Mesothelial cell of epicardium (in vitro differentiated cells): ENCODE measurements around the gene TNFAIP8. TPM values are rescaled to one million over a fixed set of nuclear protein-coding genes. Genes with fewer than 3 reads are reported as not detected.
A peak's percentile ranks its signal among the peaks of the same experiment; 100 is the strongest.

Experiments used
- DNase-seq, 2 experiments: peaks; one replicate each; pipeline ENCODE4 v3.0.0; 2021; ENCODE audit warnings: low spot score in 2 of 2; ENCODE audit not compliant: unreplicated experiment in 2 of 2
- H3K27ac Mint-ChIP-seq: 2 replicates; pipeline ENCODE4 v1.8.0; 2021; ENCODE audit warnings: mixed read lengths
- H3K27me3 Mint-ChIP-seq: 2 replicates; pipeline ENCODE4 v1.8.0; 2021; ENCODE audit warnings: low read depth, mixed read lengths
- H3K36me3 Mint-ChIP-seq: 2 replicates; pipeline ENCODE4 v1.8.0; 2021; ENCODE audit warnings: mixed read lengths
- H3K4me1 Mint-ChIP-seq: 2 replicates; pipeline ENCODE4 v1.8.0; 2021; ENCODE audit warnings: mixed read lengths
- H3K4me3 Mint-ChIP-seq: 2 replicates; pipeline ENCODE4 v1.8.0; 2021; ENCODE audit warnings: mild to moderate bottlenecking, moderate library complexity, mixed read lengths
- H3K9me3 Mint-ChIP-seq: 2 replicates; pipeline ENCODE4 v1.8.0; 2021; ENCODE audit warnings: mixed read lengths
- total RNA-seq: library from RNA; stranded (reverse); gene quantifications from 3 replicates; pipeline ENCODE4 v1.2.1, GENCODE V29; 2021
- TF ChIP-seq, protein P1 (sequence below): fragments of 200-600 bp; sonication (generic); IDR thresholded peaks from one replicate; pipeline ENCODE4 v1.5.0; 2021; ENCODE audit warnings: antibody characterized with exemption; ENCODE audit not compliant: unreplicated experiment

TNFAIP8 gene
- total RNA-seq, 1 donor from 2014 or later, result 26.5 TPM

- Mint-ChIP-seq H3K27ac (peak overlapping the region; percentile 52), H3K9me3 (no peaks in the 10 kb centered on the region), H3K27me3 (no peaks in the 10 kb centered on the region), H3K4me3 (no peak overlapping the region), H3K36me3 (no peaks in the 10 kb centered on the region), H3K4me1 (peaks cover 39% of the 10 kb centered on the region)
- no peak for DNase-seq
- TF ChIP-seq, protein P1, sequence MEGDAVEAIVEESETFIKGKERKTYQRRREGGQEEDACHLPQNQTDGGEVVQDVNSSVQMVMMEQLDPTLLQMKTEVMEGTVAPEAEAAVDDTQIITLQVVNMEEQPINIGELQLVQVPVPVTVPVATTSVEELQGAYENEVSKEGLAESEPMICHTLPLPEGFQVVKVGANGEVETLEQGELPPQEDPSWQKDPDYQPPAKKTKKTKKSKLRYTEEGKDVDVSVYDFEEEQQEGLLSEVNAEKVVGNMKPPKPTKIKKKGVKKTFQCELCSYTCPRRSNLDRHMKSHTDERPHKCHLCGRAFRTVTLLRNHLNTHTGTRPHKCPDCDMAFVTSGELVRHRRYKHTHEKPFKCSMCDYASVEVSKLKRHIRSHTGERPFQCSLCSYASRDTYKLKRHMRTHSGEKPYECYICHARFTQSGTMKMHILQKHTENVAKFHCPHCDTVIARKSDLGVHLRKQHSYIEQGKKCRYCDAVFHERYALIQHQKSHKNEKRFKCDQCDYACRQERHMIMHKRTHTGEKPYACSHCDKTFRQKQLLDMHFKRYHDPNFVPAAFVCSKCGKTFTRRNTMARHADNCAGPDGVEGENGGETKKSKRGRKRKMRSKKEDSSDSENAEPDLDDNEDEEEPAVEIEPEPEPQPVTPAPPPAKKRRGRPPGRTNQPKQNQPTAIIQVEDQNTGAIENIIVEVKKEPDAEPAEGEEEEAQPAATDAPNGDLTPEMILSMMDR, result no peak
Observed at GRCh38 chr5:119322948-119323537, 32.8 kb upstream of the TNFAIP8 start.

DNA sequence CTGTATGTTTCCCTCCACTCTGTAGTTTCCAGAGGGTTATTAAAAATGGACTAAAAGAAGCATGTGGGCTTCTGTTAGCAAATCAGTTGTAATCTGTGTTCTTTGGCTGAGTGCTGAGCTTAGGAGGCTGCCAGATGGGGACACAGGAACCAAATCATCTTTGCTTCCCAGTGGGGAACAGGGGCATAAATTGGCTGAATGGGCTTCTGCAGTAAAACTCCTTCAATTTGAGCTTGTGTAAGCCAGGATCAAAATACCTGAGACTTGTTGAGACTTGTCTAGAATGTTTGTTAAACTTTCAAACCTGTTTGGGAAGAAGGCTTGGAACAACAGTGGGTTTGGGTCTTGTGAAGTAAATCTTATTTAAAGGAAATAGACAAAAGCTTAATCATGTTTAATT lies 32.2 kb upstream of the TNFAIP8 start:
- peaks cover 45% of the 10 kb centered on the region for H3K4me1 Mint-ChIP-seq
- H3K27me3 Mint-ChIP-seq, result no peaks in the 10 kb centered on the region

GRCh38 chr5:119324842-119325241 lies 31.0 kb upstream of the TNFAIP8 start:
- TF ChIP-seq, protein P1, result no peak
- DNase-seq, result no peak
- no peak overlapping the region for H3K27ac Mint-ChIP-seq
- H3K9me3 Mint-ChIP-seq, result no peaks in the 10 kb centered on the region
- H3K27me3 Mint-ChIP-seq, result no peaks in the 10 kb centered on the region
- no peaks in the 10 kb centered on the region for H3K36me3 Mint-ChIP-seq
- H3K4me3 Mint-ChIP-seq, result no peak overlapping the region
- H3K4me1 Mint-ChIP-seq, result peaks cover 53% of the 10 kb centered on the region

More for the DNA sequence above, 32.2 kb upstream of the TNFAIP8 start:
- TF ChIP-seq, protein P1, result no peak
- DNase-seq, result no peak
- no peaks in the 10 kb centered on the region for H3K36me3 Mint-ChIP-seq
- no peak overlapping the region for H3K4me3 Mint-ChIP-seq
- peak overlapping the region; percentile 52 for H3K27ac Mint-ChIP-seq
- H3K9me3 Mint-ChIP-seq, result no peaks in the 10 kb centered on the region

- Mint-ChIP-seq H3K4me3 (no peak overlapping the region), H3K27ac (no peak overlapping the region), H3K36me3 (no peaks in the 10 kb centered on the region), H3K27me3 (no peaks in the 10 kb centered on the region), H3K4me1 (peaks cover 54% of the 10 kb centered on the region), H3K9me3 (no peaks in the 10 kb centered on the region)
- DNase-seq, result no peak
- TF ChIP-seq, protein P1, result no peak
Observed at GRCh38 chr5:119327018-119327417, 28.8 kb upstream of the TNFAIP8 start.

DNA sequence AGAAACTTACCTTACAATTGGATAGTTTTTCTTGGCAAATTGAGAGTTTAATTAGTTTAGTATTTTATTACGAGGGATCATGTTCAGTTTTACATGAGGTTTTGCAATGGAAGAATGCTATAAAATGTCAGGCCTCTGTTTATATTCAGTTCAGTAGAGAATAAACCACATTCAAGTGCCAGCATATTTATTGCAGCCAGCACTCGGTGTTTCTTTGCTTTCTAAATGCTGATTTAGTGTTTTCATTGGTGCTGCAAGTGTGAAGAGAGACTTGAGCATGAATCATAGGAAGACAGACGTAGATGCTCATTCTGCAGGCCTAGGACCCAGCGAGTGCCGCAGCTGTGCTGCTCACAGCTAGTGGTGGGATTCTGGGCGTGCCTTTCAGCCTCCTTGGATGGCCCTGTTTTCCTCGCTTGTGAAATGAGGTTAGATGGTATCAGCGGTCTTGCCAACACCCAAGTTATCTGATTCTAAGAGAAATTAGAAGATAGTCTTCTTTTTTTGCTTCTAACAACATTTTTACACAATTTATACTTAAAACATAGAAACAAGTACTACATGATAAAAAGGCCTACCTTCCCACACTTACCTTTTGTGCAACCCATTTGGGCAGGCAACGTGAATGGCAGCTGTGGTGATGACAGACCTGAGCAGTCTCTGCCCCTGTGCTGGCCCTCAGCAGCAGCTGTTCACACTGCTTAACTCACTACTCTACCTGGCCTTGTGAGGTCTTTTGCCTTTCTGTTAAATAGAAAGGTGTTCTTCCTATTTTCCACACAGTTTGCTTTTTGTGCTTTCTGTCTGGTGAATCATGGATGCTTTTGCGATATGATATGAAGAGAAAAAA lies 26.8 kb upstream of the TNFAIP8 start:
- peaks cover 54% of the 10 kb centered on the region for H3K4me1 Mint-ChIP-seq
- no peak overlapping the region for H3K4me3 Mint-ChIP-seq
- no peaks in the 10 kb centered on the region for H3K9me3 Mint-ChIP-seq
- no peaks in the 10 kb centered on the region for H3K27me3 Mint-ChIP-seq
- TF ChIP-seq, protein P1, result no peak
- peak overlapping the region; percentile 1 for H3K27ac Mint-ChIP-seq
- H3K36me3 Mint-ChIP-seq, result no peaks in the 10 kb centered on the region
- DNase-seq, result no peak
